NT2/D1 (cell line): ENCODE results near the gene ANO5.

Source experiments
- DNase-seq: peaks from one replicate; pipeline ENCODE4 v3.0.0-alpha.2; 2011; ENCODE audit warnings: low read depth, low spot score
- H3K27me3 ChIP-seq: 2 replicates; pipeline ENCODE4 v1.6.0; 2011; ENCODE audit warnings: mild to moderate bottlenecking; ENCODE audit not compliant: insufficient read length, insufficient read depth
- H3K36me3 ChIP-seq: 2 replicates; pipeline ENCODE4 v1.6.1; 2011; ENCODE audit warnings: mild to moderate bottlenecking, low read length, mixed read lengths; ENCODE audit not compliant: insufficient read depth, insufficient read length
- H3K4me1 ChIP-seq: 2 replicates; pipeline ENCODE4 v1.5.1; 2011; ENCODE audit not compliant: insufficient read depth, insufficient read length
- H3K4me3 ChIP-seq: 2 replicates; pipeline ENCODE4 v1.5.1; 2011; ENCODE audit warnings: low read depth; ENCODE audit not compliant: insufficient read length
- H3K9ac ChIP-seq: 2 replicates; pipeline ENCODE4 v1.6.0; 2011; ENCODE audit warnings: low read depth; ENCODE audit not compliant: insufficient read length
- H3K9me3 ChIP-seq: 2 replicates; pipeline ENCODE4 v1.5.1; 2011; ENCODE audit warnings: mild to moderate bottlenecking, low read length; ENCODE audit not compliant: insufficient read depth
- SUZ12 ChIP-seq: IDR thresholded peaks from 2 replicates; pipeline ENCODE4 v1.6.1; 2011; ENCODE audit not compliant: insufficient read length, insufficient read depth; ENCODE audit errors: extremely low read depth
- YY1 ChIP-seq: IDR thresholded peaks from 2 replicates; pipeline ENCODE4 v1.6.1; 2011; ENCODE audit not compliant: insufficient read length, insufficient read depth
- ZNF274 ChIP-seq: IDR thresholded peaks from 2 replicates; pipeline ENCODE4 v1.6.1; 2011; ENCODE audit warnings: mild to moderate bottlenecking, low read depth, low read length

The ANO5 gene, protein sequence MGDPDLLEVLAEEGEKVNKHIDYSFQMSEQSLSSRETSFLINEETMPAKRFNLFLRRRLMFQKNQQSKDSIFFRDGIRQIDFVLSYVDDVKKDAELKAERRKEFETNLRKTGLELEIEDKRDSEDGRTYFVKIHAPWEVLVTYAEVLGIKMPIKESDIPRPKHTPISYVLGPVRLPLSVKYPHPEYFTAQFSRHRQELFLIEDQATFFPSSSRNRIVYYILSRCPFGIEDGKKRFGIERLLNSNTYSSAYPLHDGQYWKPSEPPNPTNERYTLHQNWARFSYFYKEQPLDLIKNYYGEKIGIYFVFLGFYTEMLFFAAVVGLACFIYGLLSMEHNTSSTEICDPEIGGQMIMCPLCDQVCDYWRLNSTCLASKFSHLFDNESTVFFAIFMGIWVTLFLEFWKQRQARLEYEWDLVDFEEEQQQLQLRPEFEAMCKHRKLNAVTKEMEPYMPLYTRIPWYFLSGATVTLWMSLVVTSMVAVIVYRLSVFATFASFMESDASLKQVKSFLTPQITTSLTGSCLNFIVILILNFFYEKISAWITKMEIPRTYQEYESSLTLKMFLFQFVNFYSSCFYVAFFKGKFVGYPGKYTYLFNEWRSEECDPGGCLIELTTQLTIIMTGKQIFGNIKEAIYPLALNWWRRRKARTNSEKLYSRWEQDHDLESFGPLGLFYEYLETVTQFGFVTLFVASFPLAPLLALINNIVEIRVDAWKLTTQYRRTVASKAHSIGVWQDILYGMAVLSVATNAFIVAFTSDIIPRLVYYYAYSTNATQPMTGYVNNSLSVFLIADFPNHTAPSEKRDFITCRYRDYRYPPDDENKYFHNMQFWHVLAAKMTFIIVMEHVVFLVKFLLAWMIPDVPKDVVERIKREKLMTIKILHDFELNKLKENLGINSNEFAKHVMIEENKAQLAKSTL

DNA sequence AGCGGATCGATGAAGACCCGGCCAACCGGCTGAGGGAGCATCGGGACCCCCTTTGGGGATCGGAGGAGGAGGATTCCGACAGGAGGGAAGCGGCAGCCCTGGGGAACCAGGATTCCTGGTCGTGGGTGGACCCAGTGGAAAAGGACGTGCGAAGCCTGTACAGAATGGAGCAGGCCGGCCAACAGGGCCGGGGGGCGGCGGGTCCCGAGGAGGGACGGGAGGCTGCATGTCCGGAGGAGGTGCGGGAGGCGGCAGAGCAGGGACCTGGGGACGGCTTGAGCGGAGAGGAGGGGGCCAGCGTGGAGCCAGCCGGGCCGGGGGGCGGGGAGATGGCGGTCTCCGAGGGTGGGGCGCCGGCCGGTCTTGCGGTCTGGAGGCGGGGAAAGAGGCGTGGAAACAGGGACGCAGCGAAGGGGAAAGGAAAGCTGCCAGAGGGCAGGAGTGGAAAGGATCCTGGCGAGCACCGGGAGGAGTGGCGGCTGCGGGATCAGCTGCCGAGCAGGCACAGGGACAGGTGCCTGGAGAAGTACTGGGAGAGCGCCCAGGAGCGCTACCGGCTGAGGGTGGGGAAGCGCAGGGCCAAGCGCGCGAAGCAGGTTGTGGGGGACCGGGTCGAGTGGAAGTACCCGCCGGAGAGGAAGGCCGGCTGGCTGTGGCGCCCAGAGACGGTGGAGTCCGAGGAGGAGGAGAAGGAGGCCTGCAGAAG lies at the start of gene ANO5:
TSS of gene ANO5 (plus strand) at position 444 of the 706 bp plus-strand sequence. CDS start 408 bp downstream, outside the sequence.
- Histone ChIP-seq H3K9ac (peak within 1 kb of the TSS; percentile 93), H3K36me3 (no peaks in the 10 kb centered on the region), H3K27me3 (peaks cover 3% of the 10 kb centered on the region), H3K9me3 (no peaks in the 10 kb centered on the region), H3K4me3 (peak within 1 kb of the TSS; percentile 83), H3K4me1 (no peaks in the 10 kb centered on the region)
- TF ChIP-seq YY1 (no peak), SUZ12 (no peak), ZNF274 (no peak)
- DNase-seq: peak; percentile 50

GRCh38 chr11:22151649-22152197 lies 41.2 kb upstream of the ANO5 start:
- H3K4me3 ChIP-seq: no peak overlapping the region
- H3K9ac ChIP-seq: no peak overlapping the region
- no peaks in the 10 kb centered on the region for H3K27me3 ChIP-seq
- H3K36me3 ChIP-seq: no peaks in the 10 kb centered on the region
- no peak for TF ChIP-seq SUZ12
- no peak for TF ChIP-seq YY1
- no peak for TF ChIP-seq ZNF274
- no peaks in the 10 kb centered on the region for H3K9me3 ChIP-seq
- DNase-seq: no peak
- no peaks in the 10 kb centered on the region for H3K4me1 ChIP-seq

DNA sequence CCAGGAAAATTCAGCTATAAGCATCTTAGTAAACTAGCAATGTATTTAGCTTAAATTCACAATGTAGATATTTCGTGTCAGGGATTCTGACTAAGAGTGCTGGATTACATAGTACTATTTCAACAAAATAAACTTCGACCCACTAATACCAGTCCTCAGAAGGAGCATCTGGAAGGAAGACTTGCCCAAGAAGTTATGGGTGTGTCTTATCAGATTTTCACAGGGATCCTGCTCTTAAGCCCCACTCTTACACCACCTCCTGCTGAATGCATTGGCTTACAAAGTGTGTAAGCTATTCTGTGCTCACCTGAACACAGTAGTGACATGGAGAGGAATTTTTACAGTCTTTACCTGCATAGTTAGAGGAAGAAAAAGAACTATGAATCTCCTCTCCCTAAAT lies 35.4 kb upstream of the ANO5 start:
- no peaks in the 10 kb centered on the region for H3K36me3 ChIP-seq
- no peak overlapping the region for H3K9ac ChIP-seq
- H3K9me3 ChIP-seq: no peaks in the 10 kb centered on the region
- DNase-seq: no peak
- H3K4me3 ChIP-seq: no peak overlapping the region
- H3K4me1 ChIP-seq: no peaks in the 10 kb centered on the region
- TF ChIP-seq YY1 (no peak), SUZ12 (no peak), ZNF274 (no peak)
- H3K27me3 ChIP-seq: no peaks in the 10 kb centered on the region

- no peak overlapping the region for H3K9ac ChIP-seq
- no peak overlapping the region for H3K4me3 ChIP-seq
- no peak for TF ChIP-seq SUZ12
- TF ChIP-seq ZNF274: no peak
- TF ChIP-seq YY1: no peak
- H3K4me1 ChIP-seq: no peaks in the 10 kb centered on the region
- no peaks in the 10 kb centered on the region for H3K27me3 ChIP-seq
- no peak for DNase-seq
- no peaks in the 10 kb centered on the region for H3K36me3 ChIP-seq
- H3K9me3 ChIP-seq: no peaks in the 10 kb centered on the region
Observed at GRCh38 chr11:22161489-22161888, 31.4 kb upstream of the ANO5 start.

DNA sequence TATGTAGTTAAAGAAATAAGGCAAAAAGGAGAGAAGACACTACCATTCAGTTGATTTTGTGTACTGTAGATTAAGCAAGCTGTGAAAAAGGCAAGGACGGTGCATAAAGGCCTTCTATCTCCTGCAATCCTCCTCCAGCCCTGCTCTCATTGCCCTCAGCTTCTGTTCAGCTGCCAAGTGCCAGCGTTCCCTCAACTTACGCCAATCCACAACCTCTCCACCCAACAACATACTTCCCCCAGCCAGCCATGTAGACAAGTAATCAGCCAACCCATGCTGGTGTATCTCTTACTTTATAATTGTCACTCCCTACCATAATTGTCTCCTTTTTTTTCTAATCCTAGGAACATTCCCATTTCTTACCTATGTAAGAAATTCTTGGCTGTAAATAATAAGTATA lies 30.1 kb upstream of the ANO5 start:
- TF ChIP-seq YY1: no peak
- no peak for TF ChIP-seq ZNF274
- no peak for TF ChIP-seq SUZ12
- no peaks in the 10 kb centered on the region for H3K9me3 ChIP-seq
- no peaks in the 10 kb centered on the region for H3K4me1 ChIP-seq
- H3K27me3 ChIP-seq: no peaks in the 10 kb centered on the region
- no peak for DNase-seq
- no peak overlapping the region for H3K9ac ChIP-seq
- no peaks in the 10 kb centered on the region for H3K36me3 ChIP-seq
- H3K4me3 ChIP-seq: no peak overlapping the region

GRCh38 chr11:22163394-22163797 lies 29.5 kb upstream of the ANO5 start:
- Histone ChIP-seq H3K27me3 (no peaks in the 10 kb centered on the region), H3K9me3 (no peaks in the 10 kb centered on the region), H3K9ac (no peak overlapping the region), H3K4me1 (no peaks in the 10 kb centered on the region), H3K36me3 (no peaks in the 10 kb centered on the region), H3K4me3 (no peak overlapping the region)
- no peak for DNase-seq
- TF ChIP-seq SUZ12 (no peak), YY1 (no peak), ZNF274 (no peak)
